Inferior parietal cortex (tissue), 1 donor: ENCODE results near the gene GDPD1.
"Not testable (repeated sequence)": the region's sequence is repeated elsewhere in the genome, so short reads cannot be mapped to it uniquely, and the experiment has no call there.

Experiments
- DNase-seq: peaks from one replicate; pipeline ENCODE4 v3.0.0-alpha.2; 2016; ENCODE audit errors: extremely low spot score

Gene GDPD1

GRCh38 chr17:59244081-59244480 is 23.8 kb downstream of the GDPD1 start:
- no peak for DNase-seq

- no peak for DNase-seq
Observed at GRCh38 chr17:59254742-59255141, 34.4 kb downstream of the GDPD1 start.

DNA sequence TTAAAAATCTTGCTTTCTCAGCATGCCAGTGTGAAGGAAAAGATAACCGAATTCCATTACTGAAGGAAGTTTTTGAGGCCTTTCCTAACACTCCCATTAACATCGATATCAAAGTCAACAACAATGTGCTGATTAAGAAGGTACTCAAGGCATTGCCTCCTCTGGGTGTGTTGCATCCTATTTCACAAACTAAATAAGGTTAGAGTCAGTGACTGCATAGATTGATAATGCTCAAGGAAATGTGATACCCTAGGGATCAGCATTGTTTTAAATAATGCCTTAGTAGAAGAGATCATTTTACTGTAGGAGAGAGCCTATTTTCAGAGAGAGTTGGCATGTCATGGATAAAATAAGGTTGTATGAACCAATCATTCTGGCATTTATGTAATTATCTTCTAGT is 36.8 kb downstream of the GDPD1 start:
- no peak for DNase-seq

- DNase-seq = no peak
Observed at GRCh38 chr17:59260722-59261121, 40.4 kb downstream of the GDPD1 start.

DNA sequence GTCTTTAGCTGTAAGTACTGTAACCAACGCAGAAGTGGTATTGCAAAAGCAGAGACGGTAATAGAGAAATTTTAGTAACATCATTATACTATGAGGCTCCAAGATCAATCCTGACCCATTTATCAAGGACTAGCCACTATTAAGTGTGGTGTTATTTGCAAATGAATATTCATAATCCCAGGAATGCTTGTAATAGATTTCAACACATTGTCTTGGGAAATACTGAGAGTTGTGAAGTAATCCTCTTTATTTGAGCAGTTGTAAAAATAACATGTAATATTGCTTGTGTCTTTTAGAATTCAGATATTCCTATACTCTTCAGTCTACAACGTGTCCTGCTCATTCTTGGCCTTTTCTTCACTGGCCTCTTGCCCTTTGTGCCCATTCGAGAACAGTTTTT is 46.4 kb downstream of the GDPD1 start:
- DNase-seq = no peak

DNA sequence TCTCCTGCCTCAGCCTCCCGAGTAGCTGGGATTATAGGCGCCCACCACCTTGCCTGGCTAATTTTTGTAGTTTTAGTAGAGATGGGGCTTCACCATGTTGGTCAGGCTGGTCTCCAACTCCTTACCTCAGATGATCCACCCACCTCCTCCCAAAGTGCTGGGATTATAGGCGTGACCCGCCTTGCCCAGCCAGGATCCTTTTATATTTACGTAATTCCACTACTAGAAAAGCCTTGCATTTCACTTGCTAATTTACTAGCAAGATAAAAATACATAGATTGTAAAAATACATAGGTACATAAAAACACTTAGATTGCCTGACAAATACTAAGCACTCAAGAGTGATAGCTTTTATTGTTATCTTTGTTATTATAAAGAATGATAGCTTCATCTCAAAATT is 47.5 kb downstream of the GDPD1 start:
- no peak for DNase-seq

DNA sequence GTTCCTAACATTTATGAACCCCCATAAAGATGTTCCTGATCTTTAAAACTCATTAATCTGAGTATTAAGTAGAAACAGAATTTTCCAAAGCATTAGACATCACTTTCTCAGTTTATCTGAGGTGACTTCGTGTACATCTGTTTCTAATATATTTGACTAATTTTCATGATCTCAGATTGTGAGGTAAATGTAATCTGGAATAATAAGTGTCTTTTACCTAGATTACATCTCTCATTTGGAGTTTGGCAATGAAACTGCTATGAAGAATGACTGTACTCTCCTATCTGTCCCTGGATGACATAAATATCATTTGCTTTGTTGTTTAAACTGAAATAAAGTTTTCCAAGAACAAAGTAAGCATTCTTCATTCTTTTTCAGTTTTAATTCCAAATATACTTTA is 55.3 kb downstream of the GDPD1 start:
- DNase-seq = no peak

- DNase-seq = no peak
Observed at GRCh38 chr17:59277031-59277430, 56.7 kb downstream of the GDPD1 start.

GRCh38 chr17:59278406-59278805 is 58.1 kb downstream of the GDPD1 start:
- no peak for DNase-seq

DNA sequence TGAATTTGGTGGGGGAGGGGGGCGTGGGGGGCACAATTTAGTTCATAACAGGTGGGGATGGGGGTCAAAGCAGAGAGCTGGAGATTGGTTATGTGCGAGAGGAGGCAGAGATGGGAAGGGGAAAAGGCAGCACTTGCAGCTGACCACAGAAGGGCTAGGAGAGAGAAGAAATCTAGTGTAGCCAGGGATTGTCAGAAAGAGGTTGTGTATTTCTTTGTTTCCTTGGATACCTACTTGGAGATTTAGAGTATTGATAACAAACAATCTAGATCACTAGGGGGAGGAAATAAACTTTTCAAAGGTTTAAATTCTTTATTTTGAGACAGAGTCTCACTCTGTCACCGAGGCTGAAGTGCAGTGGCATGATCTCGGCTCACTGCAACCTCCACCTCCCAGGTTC is 64.0 kb downstream of the GDPD1 start:
- DNase-seq = no peak

GRCh38 chr17:59287452-59287851 is 67.1 kb downstream of the GDPD1 start:
- no peak for DNase-seq

DNA sequence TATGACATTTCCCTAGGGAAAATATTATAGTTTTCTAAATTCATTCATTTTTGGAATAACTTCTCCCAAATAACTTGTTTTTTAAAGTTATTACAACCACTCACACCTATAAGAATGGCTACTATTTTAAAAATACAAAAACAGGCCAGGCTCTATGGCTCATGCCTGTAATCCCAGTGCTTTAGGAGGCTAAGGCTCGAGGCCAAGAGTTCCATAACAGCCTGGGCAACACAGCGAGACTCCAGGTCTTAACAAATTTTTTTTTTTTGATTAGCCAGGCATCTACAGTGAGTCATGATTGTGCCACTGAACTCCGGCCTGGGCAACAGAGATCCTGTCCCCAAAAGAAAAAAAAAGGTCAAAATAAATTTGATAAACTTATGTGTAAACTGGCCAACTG is 67.6 kb downstream of the GDPD1 start:
- DNase-seq = no peak

DNA sequence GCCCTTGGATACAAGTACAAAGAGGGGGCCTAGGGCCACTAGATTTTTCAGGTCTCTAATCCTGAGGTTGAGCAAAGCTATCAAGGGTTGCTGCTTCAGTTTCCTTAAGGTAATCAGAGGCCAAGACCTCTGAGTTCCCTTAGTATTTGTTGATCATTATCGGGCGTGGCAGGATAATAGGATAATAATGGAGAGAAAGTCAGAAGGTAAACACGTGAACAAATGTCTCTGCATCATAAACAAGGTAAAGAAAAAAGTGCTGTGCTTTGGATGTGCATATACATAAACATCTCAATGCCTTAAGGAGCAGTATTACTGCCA is 69.6 kb downstream of the GDPD1 start:
- DNase-seq = no peak

DNA sequence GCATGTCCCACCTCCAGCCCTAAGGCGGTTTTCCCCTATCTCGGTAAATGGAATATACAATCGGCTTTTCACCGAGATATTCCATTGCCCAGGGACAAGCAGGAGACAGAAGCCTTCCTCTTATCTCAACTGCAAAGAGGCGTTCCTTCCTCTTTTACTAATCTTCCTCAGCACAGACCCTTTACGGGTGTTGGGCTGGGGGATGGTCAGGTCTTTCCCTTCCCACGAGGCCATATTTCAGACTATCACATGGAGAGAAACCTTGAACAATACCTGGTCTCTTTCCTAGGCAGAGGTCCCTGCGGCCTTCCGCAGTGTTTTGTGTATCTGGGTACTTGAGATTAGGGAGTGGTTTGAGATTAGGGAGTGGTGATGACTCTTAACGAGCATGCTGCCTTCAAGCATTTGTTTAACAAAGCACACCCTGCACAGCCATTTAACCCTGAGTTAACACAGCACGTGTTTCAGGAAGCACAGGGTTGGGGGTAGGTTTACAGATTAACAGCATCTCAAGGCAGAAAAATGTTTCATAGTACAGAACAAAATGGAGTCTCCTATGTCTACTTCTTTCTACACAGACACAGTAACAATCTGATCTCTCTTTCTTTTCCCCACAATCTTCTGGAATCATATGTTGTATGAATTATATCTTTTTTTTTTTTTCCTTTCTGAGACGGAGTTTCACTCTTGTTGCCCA is 70.1 kb downstream of the GDPD1 start:
- DNase-seq = not testable (repeated sequence)

- DNase-seq = no peak
Observed at GRCh38 chr17:59292174-59292523, 71.8 kb downstream of the GDPD1 start.

- DNase-seq = no peak
Observed at GRCh38 chr17:59296190-59296589, 75.9 kb downstream of the GDPD1 start.

GRCh38 chr17:59298521-59298920 is 78.2 kb downstream of the GDPD1 start:
- no peak for DNase-seq

DNA sequence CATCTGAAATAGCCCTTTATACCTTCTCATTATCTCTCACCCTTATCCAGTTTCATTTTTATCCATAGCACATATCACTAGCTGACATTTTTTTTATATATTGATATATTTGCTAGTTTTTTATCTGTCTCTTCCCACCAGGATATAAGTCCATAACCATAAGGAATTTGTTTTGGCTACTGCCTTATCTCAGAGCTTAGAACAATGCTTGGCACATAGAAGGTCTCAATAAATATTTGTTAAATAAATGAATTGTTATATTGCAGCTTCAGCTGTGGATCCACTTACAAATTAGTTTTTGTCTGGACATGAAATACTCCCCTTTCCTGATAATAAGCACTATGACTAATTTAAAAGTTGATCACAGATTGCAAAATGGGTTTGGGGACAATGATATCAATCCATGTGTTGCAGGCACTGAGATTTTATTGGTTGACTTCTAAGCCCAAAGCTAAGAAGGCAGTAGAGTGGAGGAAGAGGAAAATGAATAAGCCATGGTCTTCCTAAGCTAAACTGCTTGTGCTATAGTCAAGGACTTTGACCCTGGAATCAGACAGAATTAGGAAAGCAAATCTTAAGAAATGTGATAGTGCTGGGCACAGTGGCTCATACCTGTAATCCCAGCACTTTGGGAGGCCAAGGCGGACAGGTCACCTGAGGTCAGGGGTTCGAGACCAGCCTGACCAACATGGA is 79.2 kb downstream of the GDPD1 start:
- DNase-seq = no peak

GRCh38 chr17:59300941-59301340 is 80.6 kb downstream of the GDPD1 start:
- no peak for DNase-seq

DNA sequence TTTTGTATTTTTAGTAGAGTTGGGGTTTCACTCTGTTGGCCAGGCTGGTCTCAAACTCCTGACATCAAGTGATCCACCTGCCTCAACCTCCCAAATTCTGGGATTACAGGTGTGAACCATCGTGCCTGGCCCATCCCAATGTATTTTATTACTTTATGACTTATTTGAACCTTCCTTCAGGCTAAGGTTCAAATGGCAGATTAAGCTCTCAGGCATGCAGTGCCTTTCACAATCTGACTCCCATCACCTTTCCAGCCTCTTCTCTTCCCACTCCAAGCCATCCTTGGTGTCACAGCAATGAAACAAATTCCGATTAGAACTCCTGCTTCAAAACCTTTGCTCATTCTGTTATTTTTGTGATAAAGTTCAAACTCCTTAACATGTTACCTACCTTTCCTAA is 84.5 kb downstream of the GDPD1 start:
- no peak for DNase-seq

DNA sequence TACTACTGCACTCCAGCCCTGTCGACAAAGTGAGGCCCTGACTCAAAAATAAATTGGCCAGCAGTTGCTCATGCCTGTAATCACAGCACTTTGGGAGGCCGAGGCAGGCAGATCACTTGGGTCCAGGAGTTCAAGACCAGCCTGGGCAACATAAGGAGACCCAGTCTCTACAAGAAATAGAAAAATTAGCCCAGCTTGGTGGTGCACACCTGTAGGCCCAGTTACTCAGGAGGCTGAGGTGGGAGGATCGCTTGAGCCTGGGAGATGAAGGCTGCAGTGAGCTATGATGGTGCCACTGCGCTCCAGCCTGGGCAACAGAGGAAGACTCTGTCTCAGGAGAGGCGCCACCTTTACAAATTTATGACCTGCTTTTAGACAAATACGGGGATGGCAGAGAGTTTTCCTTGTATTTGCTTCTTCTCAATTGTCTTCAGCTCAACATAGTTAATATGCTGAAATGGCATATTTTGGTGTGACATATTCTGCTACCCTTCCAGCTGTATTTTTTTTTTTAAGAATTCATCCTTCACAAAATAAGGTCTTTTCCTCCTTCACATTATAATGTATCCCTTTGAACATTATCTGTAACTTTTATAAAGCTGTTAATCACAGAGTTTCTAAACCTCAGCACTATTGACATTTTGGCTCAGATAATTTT is 90.1 kb downstream of the GDPD1 start:
- no peak for DNase-seq

DNA sequence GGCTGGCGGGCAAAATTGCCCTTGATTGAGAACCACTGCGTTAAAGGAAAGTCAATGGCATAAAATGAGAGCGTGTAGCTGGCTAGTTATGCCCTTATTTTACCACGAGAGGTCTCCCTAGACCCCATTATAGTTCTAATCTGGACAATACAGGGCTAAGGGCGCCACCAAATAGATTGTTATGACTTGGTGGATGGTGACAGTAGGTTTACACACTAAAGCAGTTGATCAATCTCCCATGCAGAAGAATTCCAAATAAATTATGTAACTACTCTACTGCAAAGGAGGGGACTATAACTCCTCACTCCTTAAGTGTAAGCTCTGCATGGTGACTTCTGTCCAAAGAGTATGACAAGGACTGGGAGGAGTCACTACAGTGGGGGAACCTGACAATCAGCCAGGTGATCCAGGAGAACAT is 90.7 kb downstream of the GDPD1 start:
- peak; percentile 96 for DNase-seq

DNA sequence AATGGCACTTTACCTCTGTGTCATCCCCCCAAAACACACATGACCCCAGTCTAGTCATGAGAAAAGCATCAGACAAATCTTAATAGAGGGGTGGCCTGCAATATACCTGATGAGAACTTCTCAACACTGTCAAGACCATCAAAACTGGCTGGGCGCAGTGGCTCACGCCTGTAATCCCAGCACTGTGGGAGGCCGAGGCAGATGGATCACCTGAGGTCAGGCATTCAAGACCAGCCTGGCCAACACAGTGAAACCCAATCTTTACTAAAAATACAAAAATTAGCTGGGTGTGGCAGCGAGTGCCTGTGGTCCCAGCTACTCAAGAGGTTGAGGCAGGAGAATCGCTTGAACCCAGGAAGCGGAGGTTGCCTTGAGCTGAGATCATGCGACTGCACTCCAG is 91.2 kb downstream of the GDPD1 start:
- not testable (repeated sequence) for DNase-seq
